ENCODE data around the gene IGFLR1. TPM values are rescaled to one million over a fixed set of nuclear protein-coding genes. Genes with fewer than 3 reads are reported as not detected.

Gene IGFLR1
- polyA plus RNA-seq, 1 of the 3 experiments (the other 2 are of a cell fraction): 5.6 TPM

- Histone ChIP-seq H3K27ac (ENCODE audit: low read depth in 2 of 2, low read length in 1 of 2) (no peak overlapping the region), H3K27me3 (ENCODE audit: insufficient read depth) (no peaks in the 10 kb centered on the region), H2AFZ (ENCODE audit: low read depth) (no peak overlapping the region), H3K9ac (no peak overlapping the region), H3K4me1 (ENCODE audit: control insufficient read depth in 1 of 2, insufficient read depth in 2 of 2, low read depth in 1 of 2, low read length in 1 of 2) (no peaks in the 10 kb centered on the region), H3K79me2 (ENCODE audit: insufficient read depth) (no peaks in the 10 kb centered on the region), H3F3A (replicated peaks; ENCODE audit: insufficient read depth) (no peaks in the 10 kb centered on the region), H3K4me2 (no peak overlapping the region), H3K9me2 (no peaks in the 10 kb centered on the region), H3K9me3 (no peaks in the 10 kb centered on the region), H4K20me1 (ENCODE audit: insufficient read depth) (no peaks in the 10 kb centered on the region), H3K4me3 (ENCODE audit: low read depth in 2 of 2, low read length in 1 of 2) (no peak overlapping the region), H3K36me3 (replicated peaks in 1 of 2; ENCODE audit: control insufficient read depth in 1 of 2, insufficient read depth in 2 of 2, low read length in 1 of 2) (peaks cover 17 to 90% of the 10 kb centered on the region in 2 experiments)
- DNase-seq: no peak
- CTCF ChIA-PET: no interaction called here
- TF ChIP-seq NFIC (IDR thresholded peaks at IDR 0.05; ENCODE audit: borderline replicate concordance) (no peak), TCF12 (IDR thresholded peaks at IDR 0.05) (no peak), ELF1 (IDR thresholded peaks at IDR 0.05) (no peak), IRF3 (IDR thresholded peaks at IDR 0.05; ENCODE audit: low read depth, low read length) (no peak), USF2 (IDR thresholded peaks at IDR 0.05; ENCODE audit: borderline replicate concordance, low read depth, low read length) (no peak), RFX5 (IDR thresholded peaks at IDR 0.05; ENCODE audit: low read length) (no peak), TAF1 (IDR thresholded peaks at IDR 0.05; ENCODE audit: borderline replicate concordance, low read depth, low read length) (no peak), SMC3 (IDR thresholded peaks at IDR 0.05; ENCODE audit: low read depth, low read length) (no peak), REST (IDR thresholded peaks at IDR 0.05; ENCODE audit: low read depth, low read length) (no peak), CTCF (IDR thresholded peaks at IDR 0.05) (no peak), TEAD4 (IDR thresholded peaks at IDR 0.05; ENCODE audit: borderline replicate concordance, insufficient read depth) (no peak), FOSL2 (IDR thresholded peaks at IDR 0.05; ENCODE audit: borderline replicate concordance, low read depth) (no peak), RXRA (IDR thresholded peaks at IDR 0.05; ENCODE audit: borderline replicate concordance, low read depth) (no peak), PBX3 (IDR thresholded peaks at IDR 0.05) (no peak), RAD21 (IDR thresholded peaks at IDR 0.05; ENCODE audit: low read length) (no peak), MEF2A (IDR thresholded peaks at IDR 0.05; ENCODE audit: borderline replicate concordance, low read depth) (no peak), ZBTB33 (IDR thresholded peaks at IDR 0.05; ENCODE audit: borderline replicate concordance, low read depth) (no peak), GABPA (IDR thresholded peaks at IDR 0.05; ENCODE audit: low read depth) (no peak)
- 89% methylated on average over 17 of the region's 18 CpGs for WGBS (ENCODE audit: low lambda C conversion rate)
- POLR2A ChIA-PET: interaction anchor here (3.5 kb wide), 1 partner anchor 11 kb away, joined by 10 read pairs; no protein-coding TSS in a partner anchor
Observed at GRCh38 chr19:35729021-35729420, 13.2 kb downstream of the IGFLR1 start.
